Suprapubic skin (tissue), 4 donors: Measurements from ENCODE around the gene TSPAN15. TPM values are rescaled to one million over a fixed set of nuclear protein-coding genes. Genes with fewer than 3 reads are reported as not detected.
A peak's percentile ranks its signal among the peaks of the same experiment; 100 is the strongest.

Experiments used
- DNase-seq, 2 donors: peaks; one replicate each; pipeline ENCODE4 v3.0.0-alpha.2; 2019; ENCODE audit warnings: low spot score in 2 of 2
- H3K27ac ChIP-seq: fragments of 200-600 bp; sonication (generic); one replicate; pipeline ENCODE4 v1.5.1; 2019
- H3K27me3 ChIP-seq: fragments of 200-600 bp; sonication (generic); one replicate; pipeline ENCODE4 v1.5.1; 2019
- H3K36me3 ChIP-seq: fragments of 200-600 bp; sonication (generic); one replicate; pipeline ENCODE4 v1.5.1; 2019
- H3K4me1 ChIP-seq: fragments of 200-600 bp; sonication (generic); one replicate; pipeline ENCODE4 v1.5.1; 2019
- H3K4me3 ChIP-seq: fragments of 200-600 bp; sonication (generic); one replicate; pipeline ENCODE4 v1.5.1; 2019; ENCODE audit warnings: mild to moderate bottlenecking
- H3K9me3 ChIP-seq: fragments of 200-600 bp; sonication (generic); one replicate; pipeline ENCODE4 v1.5.1; 2019
- EP300 ChIP-seq: sonication (generic); formaldehyde crosslinking; IDR thresholded peaks from one replicate; pipeline ENCODE4 v1.6.1; 2017; ENCODE audit warnings: antibody characterized with exemption
- POLR2A ChIP-seq, 2 donors: fragments of 450-650 bp; IDR thresholded peaks; one replicate each; pipeline ENCODE4 v1.6.1; 2017; ENCODE audit warnings: antibody characterized with exemption in 2 of 2, mild to moderate bottlenecking in 2 of 2, moderate library complexity in 2 of 2
- POLR2AphosphoS5 ChIP-seq, 3 donors: sonication (generic); formaldehyde crosslinking; IDR thresholded peaks; one replicate each; pipeline ENCODE4 v1.6.1; 2017; ENCODE audit warnings: antibody characterized with exemption in 3 of 3
- WGBS: methylation state at CpG from one replicate; pipeline ENCODE4 v1.1.5; 2018; 5-methylcytosine and 5-hydroxymethylcytosine counted together
- total RNA-seq, 4 donors: library from RNA; depleted of rRNA; stranded (reverse); fragments of >200 nt; gene quantifications; one replicate each; pipeline ENCODE4 v1.1.0, GENCODE V29; 2016
- TF ChIP-seq, protein P1 (sequence below), 2 donors: fragments of 200-600 bp in 1 of 2; fragments of 450-650 bp in 1 of 2; sonication (generic) in 1 of 2; IDR thresholded peaks; one replicate each; pipeline ENCODE4 v1.5.1; 2016 to 2019; ENCODE audit warnings: antibody characterized with exemption in 2 of 2, mild to moderate bottlenecking in 1 of 2, moderate library complexity in 1 of 2

TSPAN15 gene
- total RNA-seq, 4 donors from 2014 or later: 4.0 to 18.1 (median 11.7) TPM

GRCh38 chr10:69408318-69409175 is 42.7 kb upstream of the TSPAN15 start:
- Histone ChIP-seq H3K4me1 (peaks cover 46% of the 10 kb centered on the region), H3K27ac (peak overlapping the region; percentile 86), H3K36me3 (no peaks in the 10 kb centered on the region), H3K4me3 (peak overlapping the region; percentile 49), H3K27me3 (no peaks in the 10 kb centered on the region), H3K9me3 (no peaks in the 10 kb centered on the region)
- TF ChIP-seq, protein P1, sequence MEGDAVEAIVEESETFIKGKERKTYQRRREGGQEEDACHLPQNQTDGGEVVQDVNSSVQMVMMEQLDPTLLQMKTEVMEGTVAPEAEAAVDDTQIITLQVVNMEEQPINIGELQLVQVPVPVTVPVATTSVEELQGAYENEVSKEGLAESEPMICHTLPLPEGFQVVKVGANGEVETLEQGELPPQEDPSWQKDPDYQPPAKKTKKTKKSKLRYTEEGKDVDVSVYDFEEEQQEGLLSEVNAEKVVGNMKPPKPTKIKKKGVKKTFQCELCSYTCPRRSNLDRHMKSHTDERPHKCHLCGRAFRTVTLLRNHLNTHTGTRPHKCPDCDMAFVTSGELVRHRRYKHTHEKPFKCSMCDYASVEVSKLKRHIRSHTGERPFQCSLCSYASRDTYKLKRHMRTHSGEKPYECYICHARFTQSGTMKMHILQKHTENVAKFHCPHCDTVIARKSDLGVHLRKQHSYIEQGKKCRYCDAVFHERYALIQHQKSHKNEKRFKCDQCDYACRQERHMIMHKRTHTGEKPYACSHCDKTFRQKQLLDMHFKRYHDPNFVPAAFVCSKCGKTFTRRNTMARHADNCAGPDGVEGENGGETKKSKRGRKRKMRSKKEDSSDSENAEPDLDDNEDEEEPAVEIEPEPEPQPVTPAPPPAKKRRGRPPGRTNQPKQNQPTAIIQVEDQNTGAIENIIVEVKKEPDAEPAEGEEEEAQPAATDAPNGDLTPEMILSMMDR (IDR thresholded peaks at IDR 0.05): peak in 1 of 2 donors; percentile 98
- TF ChIP-seq EP300 (no peak), POLR2AphosphoS5 (IDR thresholded peaks at IDR 0.05) (peak in 1 of 3 donors; percentile 38)
- 3% methylated on average over 41 of the region's 64 CpGs for WGBS
- peak; percentile 96 to 98 for DNase-seq

- WGBS: 4% methylated on average over 7 of the region's 7 CpGs
- DNase-seq: no peak
- Histone ChIP-seq H3K4me3 (peak overlapping the region; percentile 49), H3K36me3 (no peaks in the 10 kb centered on the region), H3K9me3 (no peaks in the 10 kb centered on the region), H3K27me3 (no peaks in the 10 kb centered on the region), H3K4me1 (peaks cover 46% of the 10 kb centered on the region), H3K27ac (peak overlapping the region; percentile 86)
- TF ChIP-seq EP300 (no peak), POLR2A (IDR thresholded peaks at IDR 0.05) (no peak), POLR2AphosphoS5 (IDR thresholded peaks at IDR 0.05) (no peak)
- TF ChIP-seq, protein P1 (IDR thresholded peaks at IDR 0.05): no peak
Measured at GRCh38 chr10:69409176-69409495, 42.1 kb upstream of the TSPAN15 start.

DNA sequence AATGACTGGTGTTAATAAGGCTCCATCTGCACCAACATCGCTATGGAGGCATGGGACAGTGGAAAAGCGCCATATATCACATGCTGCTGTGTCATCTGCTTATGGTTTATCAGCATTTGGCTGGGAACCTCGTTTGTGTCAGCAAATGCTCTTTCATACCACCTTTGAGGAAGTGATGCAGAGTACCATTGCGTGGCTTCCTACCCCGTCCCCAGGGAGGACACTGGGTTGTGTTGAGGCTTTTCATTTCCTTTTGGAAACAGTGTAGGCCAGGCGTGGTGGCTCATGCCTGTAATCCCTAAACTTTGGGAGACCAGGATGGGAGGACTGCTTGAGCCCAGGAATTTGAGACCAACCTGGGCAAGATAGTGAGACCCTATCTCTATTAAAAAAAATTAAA is 41.3 kb upstream of the TSPAN15 start:
- no peak for DNase-seq
- Histone ChIP-seq H3K9me3 (no peaks in the 10 kb centered on the region), H3K27me3 (no peaks in the 10 kb centered on the region), H3K27ac (no peak overlapping the region), H3K36me3 (no peaks in the 10 kb centered on the region), H3K4me3 (no peak overlapping the region), H3K4me1 (peaks cover 46% of the 10 kb centered on the region)
- 56% methylated on average over 6 of the region's 6 CpGs for WGBS
- TF ChIP-seq POLR2A (IDR thresholded peaks at IDR 0.05) (no peak), EP300 (no peak), POLR2AphosphoS5 (IDR thresholded peaks at IDR 0.05) (no peak)
- TF ChIP-seq, protein P1 (IDR thresholded peaks at IDR 0.05): no peak

GRCh38 chr10:69410487-69410886 is 40.8 kb upstream of the TSPAN15 start:
- no peaks in the 10 kb centered on the region for H3K36me3 ChIP-seq
- H3K27ac ChIP-seq: no peak overlapping the region
- H3K4me1 ChIP-seq: peaks cover 42% of the 10 kb centered on the region
- TF ChIP-seq POLR2AphosphoS5 (IDR thresholded peaks at IDR 0.05): no peak
- TF ChIP-seq, protein P1 (IDR thresholded peaks at IDR 0.05): no peak
- TF ChIP-seq POLR2A (IDR thresholded peaks at IDR 0.05): no peak
- TF ChIP-seq EP300: no peak
- DNase-seq: no peak
- no peaks in the 10 kb centered on the region for H3K9me3 ChIP-seq
- H3K27me3 ChIP-seq: no peaks in the 10 kb centered on the region
- 80% methylated on average over 10 of the region's 10 CpGs for WGBS
- no peak overlapping the region for H3K4me3 ChIP-seq

- H3K4me1 ChIP-seq: peaks cover 32% of the 10 kb centered on the region
- 49% methylated on average over 4 of the region's 4 CpGs for WGBS
- H3K36me3 ChIP-seq: no peaks in the 10 kb centered on the region
- TF ChIP-seq EP300: no peak
- no peak for TF ChIP-seq POLR2A (IDR thresholded peaks at IDR 0.05)
- TF ChIP-seq, protein P1 (IDR thresholded peaks at IDR 0.05): no peak
- no peak for TF ChIP-seq POLR2AphosphoS5 (IDR thresholded peaks at IDR 0.05)
- H3K4me3 ChIP-seq: no peak overlapping the region
- no peaks in the 10 kb centered on the region for H3K27me3 ChIP-seq
- no peak overlapping the region for H3K27ac ChIP-seq
- no peaks in the 10 kb centered on the region for H3K9me3 ChIP-seq
- no peak for DNase-seq
Measured at GRCh38 chr10:69411476-69411875, 39.8 kb upstream of the TSPAN15 start.
